WTC11 (cell line): Measurements from ENCODE around the gene ZNRF3. TPM values are rescaled to one million over a fixed set of nuclear protein-coding genes. Genes with fewer than 3 reads are reported as not detected.

Source experiments
- ATAC-seq: fragments of 200-7000 bp; cut with Tn5 transposase; 2 replicates; pipeline ENCODE4 v1.10.0; 2021; ENCODE audit warnings: mild to moderate bottlenecking, moderate library complexity
- CTCF ChIA-PET: fragments of 300-600 bp; sonication (Branson Sonifier 250); formaldehyde crosslinking; loops from one replicate; lab custom pipeline; 2021; ENCODE audit warnings: antibody characterized with exemption; lab: Charles Lee
- POLR2A ChIA-PET: fragments of 350-600 bp; sonication (Branson Sonifier 250); formaldehyde crosslinking; loops from one replicate; lab custom pipeline; 2021; ENCODE audit warnings: antibody characterized with exemption; lab: Charles Lee
- DNase-seq: peaks from one replicate; pipeline ENCODE4 v3.0.0; 2021; ENCODE audit warnings: low spot score
- H3K27ac Mint-ChIP-seq: 2 replicates; pipeline ENCODE4 v1.8.0; 2021; ENCODE audit warnings: mixed read lengths
- H3K27me3 Mint-ChIP-seq: 2 replicates; pipeline ENCODE4 v1.8.0; 2021; ENCODE audit warnings: low read depth, mild to moderate bottlenecking, moderate library complexity, mixed read lengths
- H3K36me3 Mint-ChIP-seq: 2 replicates; pipeline ENCODE4 v1.8.0; 2021; ENCODE audit warnings: mixed read lengths
- H3K4me1 Mint-ChIP-seq: 2 replicates; pipeline ENCODE4 v1.8.0; 2022; ENCODE audit warnings: mixed read lengths
- H3K4me3 Mint-ChIP-seq: 2 replicates; pipeline ENCODE4 v1.8.0; 2021; ENCODE audit warnings: mild to moderate bottlenecking, moderate library complexity, mixed read lengths
- H3K9me3 Mint-ChIP-seq: 2 replicates; pipeline ENCODE4 v1.8.0; 2021; ENCODE audit warnings: mixed read lengths
- FOXP1 ChIP-seq: sonication (generic); formaldehyde crosslinking; IDR thresholded peaks from 2 replicates; pipeline ENCODE4 v1.8.0; 2022; ENCODE audit warnings: missing genetic modification reagents, mild to moderate bottlenecking, moderate library complexity, borderline replicate concordance
- GRHL2 ChIP-seq: fragments of 250-450 bp; sonication (Bioruptor Pico); IDR thresholded peaks from 2 replicates; pipeline ENCODE4 v1.8.0; 2022; ENCODE audit warnings: mild to moderate bottlenecking, moderate library complexity; ENCODE audit not compliant: insufficient replicate concordance, severe bottlenecking
- HMGA2 ChIP-seq: fragments of 250-450 bp; sonication (Bioruptor Pico); IDR thresholded peaks from 2 replicates; pipeline ENCODE4 v1.4.0; 2021; ENCODE audit warnings: mild to moderate bottlenecking, moderate library complexity
- NFATC4 ChIP-seq: fragments of 250-450 bp; sonication (Bioruptor Pico); IDR thresholded peaks from 2 replicates; pipeline ENCODE4 v1.9.0; 2021; ENCODE audit warnings: mild to moderate bottlenecking
- NR3C1 ChIP-seq: sonication (generic); formaldehyde crosslinking; conservative IDR thresholded peaks from 2 replicates; pipeline ENCODE4 v1.8.1; 2023; ENCODE audit warnings: low read depth, mild to moderate bottlenecking, missing genetic modification reagents
- ZNF121 ChIP-seq: sonication (generic); formaldehyde crosslinking; IDR thresholded peaks from 2 replicates; pipeline ENCODE4 v1.8.0; 2023; ENCODE audit warnings: missing genetic modification reagents
- ZNF138 ChIP-seq: sonication (generic); formaldehyde crosslinking; conservative IDR thresholded peaks from 2 replicates; pipeline ENCODE4 v1.8.1; 2022; ENCODE audit warnings: mild to moderate bottlenecking, moderate library complexity, missing genetic modification reagents
- ZNF219 ChIP-seq: sonication (generic); formaldehyde crosslinking; IDR thresholded peaks from 2 replicates; pipeline ENCODE4 v1.8.0; 2023; ENCODE audit warnings: missing genetic modification reagents, mild to moderate bottlenecking, borderline replicate concordance
- ZNF317 ChIP-seq: sonication (generic); formaldehyde crosslinking; IDR thresholded peaks from 2 replicates; pipeline ENCODE4 v1.8.1; 2023; ENCODE audit warnings: low read depth, mild to moderate bottlenecking, moderate library complexity, missing genetic modification reagents, borderline replicate concordance
- total RNA-seq: library from RNA; stranded (reverse); gene quantifications from 3 replicates; pipeline ENCODE4 v1.2.3, GENCODE V29; 2021
- TF ChIP-seq, protein P1 (sequence below): sonication (generic); formaldehyde crosslinking; IDR thresholded peaks from 2 replicates; pipeline ENCODE4 v1.8.1; 2022; ENCODE audit warnings: missing genetic modification reagents, borderline replicate concordance
- TF ChIP-seq, protein P2 (sequence below): sonication (generic); formaldehyde crosslinking; IDR thresholded peaks from 2 replicates; pipeline ENCODE4 v1.8.1; 2023; ENCODE audit warnings: mild to moderate bottlenecking, moderate library complexity, missing genetic modification reagents
- TF ChIP-seq, protein P3 (sequence below): sonication (generic); formaldehyde crosslinking; IDR thresholded peaks from 2 replicates; pipeline ENCODE4 v1.8.1; 2022; ENCODE audit warnings: low read depth, mild to moderate bottlenecking, moderate library complexity, missing genetic modification reagents, borderline replicate concordance
- TF ChIP-seq, protein P4 (sequence below): fragments of 250-450 bp; sonication (Bioruptor Pico); IDR thresholded peaks from 2 replicates; pipeline ENCODE4 v1.9.0; 2021; ENCODE audit warnings: mild to moderate bottlenecking
- TF ChIP-seq, protein P5 (sequence below): fragments of 250-450 bp; sonication (Bioruptor Pico); IDR thresholded peaks from 2 replicates; pipeline ENCODE4 v1.9.0; 2021; ENCODE audit warnings: moderate library complexity, mild to moderate bottlenecking, inconsistent platforms, borderline replicate concordance
- TF ChIP-seq, protein P6 (sequence below): sonication (generic); formaldehyde crosslinking; IDR thresholded peaks from 2 replicates; pipeline ENCODE4 v1.8.0; 2022; ENCODE audit warnings: mild to moderate bottlenecking, missing genetic modification reagents
- TF ChIP-seq, protein P7 (sequence below): fragments of 250-450 bp; sonication (Bioruptor Pico); conservative IDR thresholded peaks from 2 replicates; pipeline ENCODE4 v1.9.0; 2021; ENCODE audit warnings: mild to moderate bottlenecking

ZNRF3 gene
- total RNA-seq, 1 experiment from 2014 or later, result 25.4 TPM

DNA sequence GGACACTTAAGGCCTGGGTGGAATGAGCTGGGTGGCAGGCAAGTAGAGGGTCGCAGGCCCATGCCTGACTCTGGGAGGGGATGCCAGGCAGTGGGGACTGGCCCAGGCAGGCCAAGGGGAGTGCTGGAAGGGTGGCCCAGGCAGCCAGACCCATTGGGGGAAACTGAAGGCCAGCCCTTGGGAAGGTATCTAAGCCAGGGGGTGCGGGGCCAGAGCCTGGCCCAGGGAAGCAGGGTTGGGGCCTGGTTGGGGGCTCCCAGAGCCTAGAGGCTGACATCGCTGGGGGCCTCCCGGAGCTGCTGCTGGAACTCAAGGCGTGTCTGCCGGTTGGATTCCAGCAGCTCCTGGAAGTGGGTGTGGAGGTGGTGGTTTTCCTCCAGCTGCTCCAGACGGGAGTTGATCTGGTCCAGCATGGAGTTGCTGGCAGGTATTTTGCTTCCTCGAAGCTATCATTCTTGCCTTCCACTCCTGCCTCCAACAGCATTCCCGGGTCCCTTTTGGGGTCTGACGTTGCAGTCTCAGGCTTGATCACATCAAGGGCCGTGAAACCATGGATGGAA is 47.7 kb upstream of the ZNRF3 start:
- POLR2A ChIA-PET, result no interaction called here

DNA sequence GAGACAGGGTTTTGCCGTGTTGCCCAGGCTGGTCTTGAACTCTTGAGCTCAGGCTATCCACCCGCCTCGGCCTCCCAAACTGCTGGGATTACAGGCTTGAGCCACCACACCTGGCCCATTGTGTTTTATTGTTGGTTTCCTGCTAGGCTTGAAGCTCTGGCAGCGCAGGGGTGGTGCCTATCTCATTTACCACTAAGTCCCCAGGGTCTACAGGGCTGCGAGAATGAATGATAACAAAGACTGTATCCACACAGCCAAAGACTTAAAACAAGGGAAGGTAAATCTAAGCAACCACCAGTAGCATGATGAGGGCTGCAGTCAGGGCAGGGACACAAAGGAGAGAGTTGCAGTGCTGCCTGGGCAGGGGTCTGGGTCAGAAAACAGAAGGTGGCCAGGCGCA is 45.7 kb upstream of the ZNRF3 start:
- Mint-ChIP-seq H3K9me3 (no peaks in the 10 kb centered on the region), H3K27ac (no peak overlapping the region), H3K27me3 (no peaks in the 10 kb centered on the region), H3K4me1 (peaks cover 4% of the 10 kb centered on the region; the same call in 1 of the 2 replicates), H3K36me3 (no peaks in the 10 kb centered on the region), H3K4me3 (no peak overlapping the region)
- ATAC-seq (no peak), DNase-seq (no peak)
- ChIA-PET CTCF (interaction anchor here (1.0 to 1.3 kb wide), 3 partner anchors 18 to 408 kb away, joined by 3 to 4 read pairs (median 4); no protein-coding TSS in a partner anchor), POLR2A (no interaction called here)
- no peak for TF ChIP-seq HMGA2 (CRISPR knock-in tag)
- TF ChIP-seq ZNF219 (CRISPR knock-in tag), result no peak
- no peak for TF ChIP-seq GRHL2 (CRISPR knock-in tag)
- TF ChIP-seq, protein P1, sequence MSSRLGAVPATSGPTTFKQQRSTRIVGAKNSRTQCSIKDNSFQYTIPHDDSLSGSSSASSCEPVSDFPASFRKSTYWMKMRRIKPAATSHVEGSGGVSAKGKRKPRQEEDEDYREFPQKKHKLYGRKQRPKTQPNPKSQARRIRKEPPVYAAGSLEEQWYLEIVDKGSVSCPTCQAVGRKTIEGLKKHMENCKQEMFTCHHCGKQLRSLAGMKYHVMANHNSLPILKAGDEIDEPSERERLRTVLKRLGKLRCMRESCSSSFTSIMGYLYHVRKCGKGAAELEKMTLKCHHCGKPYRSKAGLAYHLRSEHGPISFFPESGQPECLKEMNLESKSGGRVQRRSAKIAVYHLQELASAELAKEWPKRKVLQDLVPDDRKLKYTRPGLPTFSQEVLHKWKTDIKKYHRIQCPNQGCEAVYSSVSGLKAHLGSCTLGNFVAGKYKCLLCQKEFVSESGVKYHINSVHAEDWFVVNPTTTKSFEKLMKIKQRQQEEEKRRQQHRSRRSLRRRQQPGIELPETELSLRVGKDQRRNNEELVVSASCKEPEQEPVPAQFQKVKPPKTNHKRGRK (CRISPR knock-in tag), result no peak
- TF ChIP-seq, protein P2, sequence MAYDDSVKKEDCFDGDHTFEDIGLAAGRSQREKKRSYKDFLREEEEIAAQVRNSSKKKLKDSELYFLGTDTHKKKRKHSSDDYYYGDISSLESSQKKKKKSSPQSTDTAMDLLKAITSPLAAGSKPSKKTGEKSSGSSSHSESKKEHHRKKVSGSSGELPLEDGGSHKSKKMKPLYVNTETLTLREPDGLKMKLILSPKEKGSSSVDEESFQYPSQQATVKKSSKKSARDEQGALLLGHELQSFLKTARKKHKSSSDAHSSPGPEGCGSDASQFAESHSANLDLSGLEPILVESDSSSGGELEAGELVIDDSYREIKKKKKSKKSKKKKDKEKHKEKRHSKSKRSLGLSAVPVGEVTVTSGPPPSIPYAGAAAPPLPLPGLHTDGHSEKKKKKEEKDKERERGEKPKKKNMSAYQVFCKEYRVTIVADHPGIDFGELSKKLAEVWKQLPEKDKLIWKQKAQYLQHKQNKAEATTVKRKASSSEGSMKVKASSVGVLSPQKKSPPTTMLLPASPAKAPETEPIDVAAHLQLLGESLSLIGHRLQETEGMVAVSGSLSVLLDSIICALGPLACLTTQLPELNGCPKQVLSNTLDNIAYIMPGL (CRISPR knock-in tag), result no peak

More for the DNA sequence above, 47.7 kb upstream of the ZNRF3 start:
- H3K36me3 Mint-ChIP-seq, result no peaks in the 10 kb centered on the region
- TF ChIP-seq ZNF121 (CRISPR knock-in tag) (no peak), ZNF317 (CRISPR knock-in tag) (no peak), ZNF138 (CRISPR knock-in tag) (no peak), NFATC4 (CRISPR knock-in tag) (no peak), NR3C1 (CRISPR knock-in tag) (no peak), FOXP1 (CRISPR knock-in tag) (no peak), GRHL2 (CRISPR knock-in tag) (no peak)
- TF ChIP-seq, protein P3, sequence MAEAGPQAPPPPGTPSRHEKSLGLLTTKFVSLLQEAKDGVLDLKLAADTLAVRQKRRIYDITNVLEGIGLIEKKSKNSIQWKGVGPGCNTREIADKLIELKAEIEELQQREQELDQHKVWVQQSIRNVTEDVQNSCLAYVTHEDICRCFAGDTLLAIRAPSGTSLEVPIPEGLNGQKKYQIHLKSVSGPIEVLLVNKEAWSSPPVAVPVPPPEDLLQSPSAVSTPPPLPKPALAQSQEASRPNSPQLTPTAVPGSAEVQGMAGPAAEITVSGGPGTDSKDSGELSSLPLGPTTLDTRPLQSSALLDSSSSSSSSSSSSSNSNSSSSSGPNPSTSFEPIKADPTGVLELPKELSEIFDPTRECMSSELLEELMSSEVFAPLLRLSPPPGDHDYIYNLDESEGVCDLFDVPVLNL (CRISPR knock-in tag), result no peak
- TF ChIP-seq, protein P4, sequence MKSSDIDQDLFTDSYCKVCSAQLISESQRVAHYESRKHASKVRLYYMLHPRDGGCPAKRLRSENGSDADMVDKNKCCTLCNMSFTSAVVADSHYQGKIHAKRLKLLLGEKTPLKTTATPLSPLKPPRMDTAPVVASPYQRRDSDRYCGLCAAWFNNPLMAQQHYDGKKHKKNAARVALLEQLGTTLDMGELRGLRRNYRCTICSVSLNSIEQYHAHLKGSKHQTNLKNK (CRISPR knock-in tag), result no peak
- TF ChIP-seq, protein P5, sequence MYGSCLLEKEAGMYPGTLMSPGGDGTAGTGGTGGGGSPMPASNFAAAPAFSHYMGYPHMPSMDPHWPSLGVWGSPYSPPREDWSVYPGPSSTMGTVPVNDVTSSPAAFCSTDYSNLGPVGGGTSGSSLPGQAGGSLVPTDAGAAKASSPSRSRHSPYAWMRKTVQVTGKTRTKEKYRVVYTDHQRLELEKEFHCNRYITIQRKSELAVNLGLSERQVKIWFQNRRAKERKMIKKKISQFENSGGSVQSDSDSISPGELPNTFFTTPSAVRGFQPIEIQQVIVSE (CRISPR knock-in tag), result no peak
- TF ChIP-seq, protein P6, sequence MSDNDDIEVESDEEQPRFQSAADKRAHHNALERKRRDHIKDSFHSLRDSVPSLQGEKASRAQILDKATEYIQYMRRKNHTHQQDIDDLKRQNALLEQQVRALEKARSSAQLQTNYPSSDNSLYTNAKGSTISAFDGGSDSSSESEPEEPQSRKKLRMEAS (CRISPR knock-in tag), result no peak
- TF ChIP-seq, protein P2 (CRISPR knock-in tag), result no peak
- TF ChIP-seq, protein P7, sequence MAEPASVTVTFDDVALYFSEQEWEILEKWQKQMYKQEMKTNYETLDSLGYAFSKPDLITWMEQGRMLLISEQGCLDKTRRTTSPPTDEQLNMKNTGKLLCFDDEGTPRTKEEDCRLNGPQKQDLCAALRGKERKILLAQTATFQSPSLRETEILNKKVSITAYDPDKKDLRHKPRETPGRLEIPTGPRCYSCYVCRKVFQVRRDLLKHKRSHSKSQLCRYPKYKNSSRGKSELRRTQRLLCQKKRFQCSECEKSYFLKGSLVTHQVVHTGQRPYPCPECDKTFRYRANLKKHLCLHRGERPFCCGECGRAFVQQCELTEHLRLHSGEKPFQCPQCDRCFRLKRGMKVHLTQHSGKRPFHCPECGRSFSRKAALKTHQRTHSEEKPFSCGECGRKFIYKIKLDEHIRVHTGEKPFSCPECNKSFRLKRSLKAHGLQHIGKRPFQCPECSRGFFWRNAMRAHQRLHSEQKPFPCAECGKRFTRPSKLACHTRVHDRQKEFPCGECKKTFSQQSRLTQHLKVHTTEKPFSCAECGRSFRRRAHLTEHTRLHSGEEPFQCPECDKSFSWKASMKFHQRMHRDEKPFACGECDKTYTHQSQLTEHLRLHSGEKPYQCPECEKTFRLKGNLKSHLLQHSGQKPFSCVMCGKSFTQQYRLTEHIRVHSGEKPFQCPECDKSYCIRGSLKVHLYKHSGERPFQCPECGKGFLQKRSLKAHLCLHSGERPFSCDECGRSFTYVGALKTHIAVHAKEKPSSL (CRISPR knock-in tag), result no peak
- TF ChIP-seq, protein P1 (CRISPR knock-in tag), result no peak
- TF ChIP-seq, all 79 proteins: peak for 0
- CTCF ChIA-PET, result interaction anchor here (1.5 kb wide), 1 partner anchor 319 kb away, joined by 5 read pairs; no protein-coding TSS in a partner anchor
- DNase-seq, result no peak
- peaks cover 4% of the 10 kb centered on the region; the same call in 1 of the 2 replicates for H3K4me1 Mint-ChIP-seq
- H3K27ac Mint-ChIP-seq, result no peak overlapping the region
- no peaks in the 10 kb centered on the region for H3K27me3 Mint-ChIP-seq
- no peak for ATAC-seq
- no peaks in the 10 kb centered on the region for H3K9me3 Mint-ChIP-seq
- H3K4me3 Mint-ChIP-seq, result no peak overlapping the region
